Measurements from ENCODE around the gene LRMDA. TPM values are rescaled to one million over a fixed set of nuclear protein-coding genes. Genes with fewer than 3 reads are reported as not detected.

Gene LRMDA
- total and polyA plus RNA-seq, 2 donors (not counting 3 experiments of a cell fraction or from before 2014, with no cell fraction given), result 9.7 to 18.0 TPM

GRCh38 chr10:76397181-76398042, 966.0 kb downstream of the LRMDA start:
- H3K36me3 ChIP-seq (ENCODE audit: control insufficient read depth in 2 of 2, extremely low read depth in 1 of 2, insufficient read depth in 2 of 2, low read length in 2 of 2), result no peaks in the 10 kb centered on the region
- no peak overlapping the region for H3K4me3 ChIP-seq (replicated peaks in 1 of 3; ENCODE audit: insufficient read depth in 1 of 3, low read depth in 1 of 3, low read length in 3 of 3)
- CTCF ChIA-PET, result no interaction called here

More at GRCh38 chr10:76397181-76398042, 966.0 kb downstream of the LRMDA start:
- no peak overlapping the region for H2AFZ ChIP-seq (ENCODE audit: low read depth, low read length)
- FAIRE-seq (no peak), DNase-seq (ENCODE audit: low read depth, low spot score) (no peak)
- no peak overlapping the region for H3K27ac ChIP-seq (ENCODE audit: insufficient read depth, low read depth, low read length)
- H4K20me1 ChIP-seq (replicated peaks; ENCODE audit: control insufficient read depth, extremely low read depth, insufficient read depth, low read length), result no peaks in the 10 kb centered on the region
- no peak overlapping the region for H3K9ac ChIP-seq (replicated peaks; ENCODE audit: extremely low read depth, insufficient read depth, low read length)
- no peaks in the 10 kb centered on the region for H3K9me1 ChIP-seq (replicated peaks; ENCODE audit: control insufficient read depth, extremely low read depth, insufficient read depth, low read length)
- H3K79me2 ChIP-seq (ENCODE audit: control insufficient read depth, insufficient read depth, low read length), result no peaks in the 10 kb centered on the region
- dilution Hi-C loops (cut with MboI; ENCODE audit: extremely low pct_ligation_motif_present, low sequenced_read_pairs), result no loop called here
- POLR2A ChIA-PET, result no interaction called here
- H3K4me2 ChIP-seq (ENCODE audit: insufficient read depth, low read length), result no peak overlapping the region
- BruUV-seq (replicated peaks), result no TSS peak
- H3K9me3 ChIP-seq (replicated peaks; ENCODE audit: control insufficient read depth, insufficient read depth, low read length), result no peaks in the 10 kb centered on the region
- TF ChIP-seq GATA2 (IDR thresholded peaks at IDR 0.05; ENCODE audit: insufficient read depth, insufficient read length, low read depth, low read length), result no peak
- TF ChIP-seq, protein P1, sequence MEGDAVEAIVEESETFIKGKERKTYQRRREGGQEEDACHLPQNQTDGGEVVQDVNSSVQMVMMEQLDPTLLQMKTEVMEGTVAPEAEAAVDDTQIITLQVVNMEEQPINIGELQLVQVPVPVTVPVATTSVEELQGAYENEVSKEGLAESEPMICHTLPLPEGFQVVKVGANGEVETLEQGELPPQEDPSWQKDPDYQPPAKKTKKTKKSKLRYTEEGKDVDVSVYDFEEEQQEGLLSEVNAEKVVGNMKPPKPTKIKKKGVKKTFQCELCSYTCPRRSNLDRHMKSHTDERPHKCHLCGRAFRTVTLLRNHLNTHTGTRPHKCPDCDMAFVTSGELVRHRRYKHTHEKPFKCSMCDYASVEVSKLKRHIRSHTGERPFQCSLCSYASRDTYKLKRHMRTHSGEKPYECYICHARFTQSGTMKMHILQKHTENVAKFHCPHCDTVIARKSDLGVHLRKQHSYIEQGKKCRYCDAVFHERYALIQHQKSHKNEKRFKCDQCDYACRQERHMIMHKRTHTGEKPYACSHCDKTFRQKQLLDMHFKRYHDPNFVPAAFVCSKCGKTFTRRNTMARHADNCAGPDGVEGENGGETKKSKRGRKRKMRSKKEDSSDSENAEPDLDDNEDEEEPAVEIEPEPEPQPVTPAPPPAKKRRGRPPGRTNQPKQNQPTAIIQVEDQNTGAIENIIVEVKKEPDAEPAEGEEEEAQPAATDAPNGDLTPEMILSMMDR (IDR thresholded peaks at IDR 0.05; ENCODE audit: extremely low read depth in 1 of 2, insufficient read depth in 1 of 2, low read depth in 1 of 2, low read length in 2 of 2), result no peak
- no peak for TF ChIP-seq POLR2A (IDR thresholded peaks at IDR 0.05; ENCODE audit: low read depth, low read length)
- no peak for TF ChIP-seq JUN (IDR thresholded peaks at IDR 0.05; ENCODE audit: borderline replicate concordance, insufficient read depth, insufficient read length, low read depth)
- no peak for TF ChIP-seq POLR2AphosphoS5 (IDR thresholded peaks at IDR 0.05; ENCODE audit: insufficient read depth, low read depth, low read length)
- TF ChIP-seq FOS (IDR thresholded peaks at IDR 0.05; ENCODE audit: borderline replicate concordance, insufficient read depth, low read length), result no peak
- no peak for TF ChIP-seq EZH2 (IDR thresholded peaks at IDR 0.05; ENCODE audit: borderline replicate concordance, low read depth, low read length, severe bottlenecking)
- TF ChIP-seq MYC (IDR thresholded peaks at IDR 0.05; ENCODE audit: low read depth, low read length), result no peak
- TF ChIP-seq MAX (IDR thresholded peaks at IDR 0.05; ENCODE audit: insufficient read depth, insufficient read length), result no peak
- intact Hi-C loops (cut with micrococcal nuclease), result no loop called here
- H3K4me1 ChIP-seq (ENCODE audit: control insufficient read depth, extremely low read depth, insufficient read depth, low read length), result no peaks in the 10 kb centered on the region
- no peaks in the 10 kb centered on the region for H3K27me3 ChIP-seq (ENCODE audit: control insufficient read depth in 2 of 2, insufficient read depth in 2 of 2, low read length in 2 of 2)
